Gastroesophageal sphincter (tissue), 4 donors: ENCODE results near the gene GDPD5. TPM values are rescaled to one million over a fixed set of nuclear protein-coding genes. Genes with fewer than 3 reads are reported as not detected.

ENCODE experiments used
- ATAC-seq: fragments of 150-250 bp; one replicate; pipeline ENCODE4 v1.9.1; 2016; ENCODE audit warnings: mild to moderate bottlenecking, moderate library complexity
- H3K27ac ChIP-seq, 4 donors: fragments of 200-600 bp; sonication (generic) in 3 of 4; 1 replicate in 3 of 4; 2 replicates in 1 of 4; pipeline ENCODE4 v1.5.1; 2016 to 2019
- H3K27me3 ChIP-seq: fragments of 200-600 bp; sonication (generic); one replicate; pipeline ENCODE4 v1.5.1; 2019
- H3K36me3 ChIP-seq, 2 donors: fragments of 200-600 bp; sonication (generic); one replicate each; pipeline ENCODE4 v1.5.1; 2019; ENCODE audit warnings: control low read depth in 1 of 2
- H3K4me1 ChIP-seq, 3 donors: fragments of 200-600 bp; sonication (generic); 1 replicate in 2 of 3; 2 replicates in 1 of 3; pipeline ENCODE4 v1.5.1; 2016 to 2019; ENCODE audit warnings: control low read depth in 2 of 3
- H3K4me3 ChIP-seq, 2 donors: fragments of 200-600 bp; sonication (generic); one replicate each; pipeline ENCODE4 v1.5.1; 2019; ENCODE audit warnings: mild to moderate bottlenecking in 1 of 2, moderate library complexity in 1 of 2
- H3K9me3 ChIP-seq, 3 donors: fragments of 200-600 bp; sonication (generic); one replicate each; pipeline ENCODE4 v1.5.1; 2017 to 2019; ENCODE audit warnings: control low read depth in 2 of 3
- EP300 ChIP-seq: sonication (generic); formaldehyde crosslinking; IDR thresholded peaks from one replicate; pipeline ENCODE4 v1.6.1; 2017; ENCODE audit warnings: antibody characterized with exemption, mild to moderate bottlenecking
- POLR2A ChIP-seq, 2 donors: fragments of 450-650 bp; IDR thresholded peaks; one replicate each; pipeline ENCODE4 v1.6.1; 2017; ENCODE audit warnings: antibody characterized with exemption in 2 of 2, mild to moderate bottlenecking in 2 of 2, moderate library complexity in 1 of 2
- POLR2AphosphoS5 ChIP-seq: sonication (generic); formaldehyde crosslinking; IDR thresholded peaks from one replicate; pipeline ENCODE4 v1.6.1; 2017; ENCODE audit warnings: antibody characterized with exemption
- WGBS, 2 donors: methylation state at CpG; one replicate each; pipeline ENCODE4 v1.1.5; 2018; ENCODE audit warnings: low coverage in 1 of 2; 5-methylcytosine and 5-hydroxymethylcytosine counted together
- total RNA-seq, 4 donors: library from RNA; depleted of rRNA; stranded (reverse); fragments of >200 nt; gene quantifications; one replicate each; pipeline ENCODE4 v1.1.0, GENCODE V29; 2016
- TF ChIP-seq, protein P1 (sequence below), 4 experiments: fragments of 200-600 bp in 2 of 4; fragments of 450-650 bp in 2 of 4; sonication (generic) in 1 of 4; IDR thresholded peaks; one replicate each; pipeline ENCODE4 v1.5.1; 2017 to 2019; ENCODE audit warnings: antibody characterized with exemption in 4 of 4, mild to moderate bottlenecking in 2 of 4, moderate library complexity in 2 of 4

GDPD5 gene
- total RNA-seq, 4 donors from 2014 or later: 3.8 to 9.3 (median 6.4) TPM

DNA sequence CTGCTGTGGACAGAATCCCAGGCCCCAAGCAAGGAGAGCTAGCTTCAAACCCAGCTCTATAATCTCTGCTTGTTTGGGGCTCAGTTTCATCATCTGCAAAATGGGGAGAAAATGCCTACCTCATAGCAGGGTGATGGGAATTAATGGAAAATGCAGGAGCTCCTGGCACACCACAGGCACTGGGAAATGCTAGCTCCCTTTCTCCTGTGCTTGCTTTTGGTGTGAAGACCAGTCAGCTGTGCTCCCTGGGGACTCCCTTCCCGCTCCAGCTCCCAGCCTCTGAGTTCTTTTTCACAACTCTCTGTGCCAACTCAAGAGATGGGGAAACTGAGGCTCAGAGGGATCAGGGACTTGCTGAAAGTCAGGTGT is 28.1 kb upstream of the GDPD5 start:
- peak overlapping the region; percentile 16 to 100 (median 98) for H3K27ac ChIP-seq
- no peak for ATAC-seq
- 0% methylated on average over 1 of the region's 1 CpG; no CpG with 5 or more reads in 1 of the 2 donors for WGBS, 2 donors
- no peak overlapping the region for H3K4me3 ChIP-seq
- H3K4me1 ChIP-seq: peaks cover 3 to 62% (median 36%) of the 10 kb centered on the region in 3 donors
- no peaks in the 10 kb centered on the region for H3K36me3 ChIP-seq
- no peaks in the 10 kb centered on the region for H3K27me3 ChIP-seq
- no peak for TF ChIP-seq POLR2AphosphoS5
- TF ChIP-seq EP300: no peak
- TF ChIP-seq, protein P1, sequence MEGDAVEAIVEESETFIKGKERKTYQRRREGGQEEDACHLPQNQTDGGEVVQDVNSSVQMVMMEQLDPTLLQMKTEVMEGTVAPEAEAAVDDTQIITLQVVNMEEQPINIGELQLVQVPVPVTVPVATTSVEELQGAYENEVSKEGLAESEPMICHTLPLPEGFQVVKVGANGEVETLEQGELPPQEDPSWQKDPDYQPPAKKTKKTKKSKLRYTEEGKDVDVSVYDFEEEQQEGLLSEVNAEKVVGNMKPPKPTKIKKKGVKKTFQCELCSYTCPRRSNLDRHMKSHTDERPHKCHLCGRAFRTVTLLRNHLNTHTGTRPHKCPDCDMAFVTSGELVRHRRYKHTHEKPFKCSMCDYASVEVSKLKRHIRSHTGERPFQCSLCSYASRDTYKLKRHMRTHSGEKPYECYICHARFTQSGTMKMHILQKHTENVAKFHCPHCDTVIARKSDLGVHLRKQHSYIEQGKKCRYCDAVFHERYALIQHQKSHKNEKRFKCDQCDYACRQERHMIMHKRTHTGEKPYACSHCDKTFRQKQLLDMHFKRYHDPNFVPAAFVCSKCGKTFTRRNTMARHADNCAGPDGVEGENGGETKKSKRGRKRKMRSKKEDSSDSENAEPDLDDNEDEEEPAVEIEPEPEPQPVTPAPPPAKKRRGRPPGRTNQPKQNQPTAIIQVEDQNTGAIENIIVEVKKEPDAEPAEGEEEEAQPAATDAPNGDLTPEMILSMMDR (IDR thresholded peaks at IDR 0.05): no peak
- TF ChIP-seq POLR2A (IDR thresholded peaks at IDR 0.05): no peak
- no peaks in the 10 kb centered on the region for H3K9me3 ChIP-seq

DNA sequence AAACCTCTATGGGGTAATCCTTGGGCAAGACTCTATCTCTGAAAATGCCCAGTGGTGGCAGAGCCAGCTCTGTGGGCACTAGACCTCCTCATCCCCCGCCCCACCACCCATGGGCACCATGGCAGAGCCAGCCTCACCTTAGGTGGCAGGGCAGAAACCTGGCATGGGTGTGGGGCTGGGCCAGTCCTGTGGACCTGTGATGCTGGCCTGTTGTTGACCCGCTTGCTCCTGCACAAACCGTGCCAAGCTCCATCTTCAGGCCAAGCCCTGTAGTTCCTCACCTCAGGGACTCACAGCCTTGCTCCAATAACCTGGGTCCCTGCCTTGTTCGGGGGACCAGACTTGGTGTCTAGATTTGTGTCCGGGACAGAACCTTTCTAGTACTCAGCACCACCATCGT is 27.4 kb upstream of the GDPD5 start:
- Histone ChIP-seq H3K27me3 (no peaks in the 10 kb centered on the region), H3K9me3 (no peaks in the 10 kb centered on the region), H3K27ac (peak overlapping the region in 3 of 4 donors; percentile 98 to 100 (median 99)), H3K4me1 (peaks cover 0 to 58% (median 33%) of the 10 kb centered on the region in 3 donors), H3K36me3 (no peaks in the 10 kb centered on the region), H3K4me3 (no peak overlapping the region)
- ATAC-seq: no peak
- 78% methylated on average over 3 of the region's 6 CpGs; no CpG with 5 or more reads in 1 of the 2 donors for WGBS, 2 donors
- TF ChIP-seq EP300 (no peak), POLR2AphosphoS5 (no peak), POLR2A (IDR thresholded peaks at IDR 0.05) (no peak)
- TF ChIP-seq, protein P1 (IDR thresholded peaks at IDR 0.05): no peak

DNA sequence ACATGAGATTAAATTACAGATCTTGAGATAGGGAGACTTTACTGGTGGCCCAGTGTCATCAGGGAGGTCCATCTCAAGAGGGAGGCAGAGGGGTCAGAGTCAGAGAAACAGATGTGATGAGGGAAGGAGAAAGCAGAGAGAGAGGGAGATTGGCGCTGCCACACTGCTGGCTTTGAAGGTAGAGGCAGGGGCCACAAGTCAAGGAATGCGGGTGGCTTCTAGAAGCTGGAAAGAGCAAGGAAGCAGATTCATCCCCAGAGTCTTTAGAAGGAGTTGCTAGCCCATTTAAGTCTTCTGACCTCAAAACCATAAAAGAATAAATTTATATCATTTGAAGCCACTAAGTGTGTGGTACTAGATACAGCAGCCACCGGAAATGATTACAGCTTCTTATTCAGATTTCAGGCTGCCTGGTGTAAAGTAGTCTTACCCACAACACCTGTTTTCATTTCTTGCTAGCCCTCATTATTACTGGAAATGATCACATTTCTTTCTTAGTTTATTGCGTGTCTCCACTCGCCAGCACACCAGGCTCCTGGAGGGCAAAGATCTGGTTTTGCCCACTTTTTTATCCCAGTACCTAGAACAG is 23.7 kb upstream of the GDPD5 start:
- TF ChIP-seq EP300: no peak
- TF ChIP-seq, protein P1 (IDR thresholded peaks at IDR 0.05): no peak
- no peak for TF ChIP-seq POLR2AphosphoS5
- TF ChIP-seq POLR2A (IDR thresholded peaks at IDR 0.05): no peak
- Histone ChIP-seq H3K9me3 (no peaks in the 10 kb centered on the region), H3K4me3 (no peak overlapping the region), H3K27me3 (no peaks in the 10 kb centered on the region), H3K27ac (no peak overlapping the region), H3K4me1 (peaks cover 0 to 29% (median 14%) of the 10 kb centered on the region in 3 donors), H3K36me3 (no peaks in the 10 kb centered on the region)
- no peak for ATAC-seq
- 89 to 94% methylated on average over 3 to 5 of the region's 5 CpGs for WGBS, 2 donors

DNA sequence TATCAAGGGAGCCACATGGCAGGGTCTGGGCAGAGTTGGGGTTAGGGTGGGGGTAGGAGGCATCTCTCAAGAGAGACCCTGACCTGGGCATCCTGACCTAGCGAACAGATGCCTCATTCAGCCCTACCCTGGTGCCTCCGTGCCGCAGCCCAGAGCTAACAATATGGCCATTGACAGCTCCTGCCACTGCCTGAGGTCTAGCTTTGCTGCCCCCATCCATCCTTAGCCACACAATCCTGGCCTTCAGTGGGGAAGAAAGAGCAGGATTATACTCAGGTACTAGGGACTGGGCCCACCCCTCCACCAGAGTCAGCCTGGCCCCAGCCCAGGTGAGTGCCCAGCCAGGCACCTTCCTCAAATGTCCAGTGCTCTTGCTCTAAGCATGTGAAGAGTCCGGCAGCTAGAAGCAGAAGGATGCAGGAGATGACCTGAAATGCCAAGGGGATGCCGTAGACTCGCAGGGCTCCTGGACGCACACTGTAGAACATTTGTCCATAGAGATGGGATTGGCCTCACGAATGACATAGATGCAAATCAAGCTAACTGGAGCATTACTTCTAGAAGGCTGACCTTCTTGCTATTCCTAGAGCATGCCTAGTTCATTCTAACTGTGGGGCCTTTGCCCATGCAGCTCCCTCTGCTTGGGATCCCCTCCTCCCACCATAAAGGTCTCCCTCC is 23.0 kb upstream of the GDPD5 start:
- 94 to 100% methylated on average over 1 to 4 of the region's 8 CpGs for WGBS, 2 donors
- TF ChIP-seq, protein P1 (IDR thresholded peaks at IDR 0.05): no peak
- TF ChIP-seq POLR2A (IDR thresholded peaks at IDR 0.05) (no peak), POLR2AphosphoS5 (no peak), EP300 (no peak)
- no peaks in the 10 kb centered on the region for H3K27me3 ChIP-seq
- H3K9me3 ChIP-seq: no peaks in the 10 kb centered on the region
- no peaks in the 10 kb centered on the region for H3K36me3 ChIP-seq
- peaks cover 0 to 22% (median 10%) of the 10 kb centered on the region in 3 donors for H3K4me1 ChIP-seq
- H3K4me3 ChIP-seq: no peak overlapping the region
- H3K27ac ChIP-seq: no peak overlapping the region
- no peak for ATAC-seq

DNA sequence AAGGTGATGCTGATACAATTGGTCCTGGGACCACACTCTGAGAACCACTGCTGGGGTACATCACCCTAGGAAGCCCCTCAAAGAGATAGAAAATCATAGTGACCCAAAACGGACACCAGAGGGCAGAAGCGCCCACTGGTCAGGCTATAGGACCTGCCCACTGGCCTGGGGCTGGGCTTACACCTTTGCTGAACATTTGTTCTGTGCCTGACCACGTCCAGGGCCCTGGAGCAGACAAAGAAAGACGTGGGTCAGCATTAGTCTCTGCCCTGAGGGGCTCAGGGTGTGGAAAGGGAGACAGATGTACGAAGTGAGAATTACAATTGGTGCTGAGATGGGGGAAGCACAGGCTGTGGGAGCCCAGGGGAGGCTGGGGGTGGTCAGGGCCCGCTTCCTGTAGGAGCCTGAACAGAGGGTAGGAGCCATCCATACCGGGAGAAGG is 21.9 kb upstream of the GDPD5 start:
- 19 to 80% methylated on average over 2 to 7 of the region's 7 CpGs for WGBS, 2 donors
- H3K4me1 ChIP-seq: peaks cover 0 to 11% (median 4%) of the 10 kb centered on the region in 3 donors
- no peak overlapping the region for H3K4me3 ChIP-seq
- H3K27me3 ChIP-seq: no peaks in the 10 kb centered on the region
- peak; percentile 85 for ATAC-seq
- no peak for TF ChIP-seq EP300
- TF ChIP-seq, protein P1 (IDR thresholded peaks at IDR 0.05): peak in 3 of 4 experiments; percentile 89 to 94 (median 91)
- no peaks in the 10 kb centered on the region for H3K36me3 ChIP-seq
- no peaks in the 10 kb centered on the region for H3K9me3 ChIP-seq
- H3K27ac ChIP-seq: peak overlapping the region in 2 of 4 donors; percentile 54 to 58
